HepG2 (cell line): ENCODE results near the gene ANKRD13D. TPM values are rescaled to one million over a fixed set of nuclear protein-coding genes. Genes with fewer than 3 reads are reported as not detected.

Experiments
- ATAC-seq: fragments of 200-7000 bp; cut with Tn5 transposase; 3 replicates; pipeline ENCODE4 v1.9.1; 2020; ENCODE audit warnings: mild to moderate bottlenecking, moderate library complexity
- BruUV-seq: library from RNA; stranded (reverse); fragments of 400-500 nt; replicated peaks from 2 replicates; lab custom pipeline; 2021; lab: Mats Ljungman, UMichigan
- CTCF ChIA-PET: fragments of 300-600 bp; formaldehyde crosslinking; extraction: SDS; loops from one replicate; lab custom pipeline; 2021; ENCODE audit warnings: low total read pairs, inconsistent platforms, low intra/inter-chr PET ratio; lab: Yijun Ruan, JAX
- POLR2A ChIA-PET: fragments of 350-600 bp; sonication (Branson Sonifier 250); formaldehyde crosslinking; loops from one replicate; lab custom pipeline; 2020; ENCODE audit warnings: antibody characterized with exemption, inconsistent platforms; lab: Yijun Ruan, JAX
- DNase-seq: peaks from one replicate; pipeline ENCODE4 v3.0.0-alpha.2; 2015; ENCODE audit warnings: low spot score
- FAIRE-seq: peaks from 3 replicates; lab custom pipeline; 2011; peaks lifted over from hg19 to GRCh38; lab: Jason Lieb, UNC
- H2AFZ ChIP-seq: one replicate; pipeline ENCODE4 v1.6.1; 2011; ENCODE audit warnings: low read length, inconsistent platforms
- H3K27ac ChIP-seq: fragments of 300-600 bp; 3 replicates; pipeline ENCODE4 v1.8.0; 2011; ENCODE audit warnings: mixed run types, mild to moderate bottlenecking, mixed read lengths, low read length, inconsistent platforms; ENCODE audit not compliant: insufficient read depth; ENCODE audit errors: extremely low read length
- H3K27me3 ChIP-seq, 2 experiments: fragments of 200-600 bp in 1 of 2; 2 replicates in 1 of 2; 3 replicates in 1 of 2; pipeline versions ENCODE4 v1.6.0 to v1.8.0; 2011; ENCODE audit warnings: low read length in 2 of 2, mild to moderate bottlenecking in 2 of 2, moderate library complexity in 2 of 2, inconsistent platforms in 1 of 2; ENCODE audit not compliant: insufficient read depth in 2 of 2, control insufficient read depth in 1 of 2
- H3K36me3 ChIP-seq, 2 experiments: fragments of 200-600 bp in 1 of 2; replicated peaks in 1 of 2; 2 replicates in 1 of 2; 3 replicates in 1 of 2; pipeline versions ENCODE4 v1.5.1 to v1.8.0; 2011; ENCODE audit warnings: low read length in 2 of 2, inconsistent platforms in 1 of 2; ENCODE audit not compliant: insufficient read depth in 2 of 2, control insufficient read depth in 1 of 2
- H3K4me1 ChIP-seq: 2 replicates; pipeline ENCODE4 v1.5.1; 2012; ENCODE audit warnings: low read length, inconsistent platforms; ENCODE audit not compliant: insufficient read depth
- H3K4me2 ChIP-seq: 2 replicates; pipeline ENCODE4 v1.6.0; 2011; ENCODE audit warnings: low read depth, low read length, inconsistent platforms
- H3K4me3 ChIP-seq, 3 experiments: fragments of 200-600 bp in 1 of 3; sonication (generic), shearing (Covaris generic) in 1 of 3; replicated peaks in 1 of 3; 2 replicates each; pipeline ENCODE4 v1.5.1; 2011 to 2016; ENCODE audit warnings: low read length in 3 of 3, inconsistent platforms in 2 of 3, low read depth in 2 of 3, mild to moderate bottlenecking in 2 of 3, control low read depth in 1 of 3, mixed read lengths in 1 of 3; ENCODE audit not compliant: insufficient read depth in 1 of 3
- H3K79me2 ChIP-seq: one replicate; pipeline ENCODE4 v1.6.1; 2011; ENCODE audit warnings: low read length, inconsistent platforms; ENCODE audit not compliant: insufficient read depth
- H3K9ac ChIP-seq: 2 replicates; pipeline ENCODE4 v1.6.0; 2011; ENCODE audit warnings: mild to moderate bottlenecking, low read depth, low read length, inconsistent platforms; ENCODE audit not compliant: insufficient read depth
- H3K9me3 ChIP-seq: 2 replicates; pipeline ENCODE4 v1.5.1; 2012; ENCODE audit warnings: mild to moderate bottlenecking, low read length
- H4K20me1 ChIP-seq: 2 replicates; pipeline ENCODE4 v1.6.0; 2011; ENCODE audit warnings: inconsistent platforms, mild to moderate bottlenecking, low read length, moderate library complexity; ENCODE audit not compliant: insufficient read depth
- HNF4A ChIP-seq: sonication (generic); formaldehyde crosslinking; IDR thresholded peaks from 2 replicates; pipeline ENCODE4 v1.4.0; 2020; ENCODE audit warnings: missing genetic modification reagents
- HNRNPK ChIP-seq: fragments of 200-400 bp; formaldehyde crosslinking; IDR thresholded peaks from 2 replicates; pipeline ENCODE4 v1.6.1; 2018; ENCODE audit warnings: low read length, low read depth, moderate library complexity, mild to moderate bottlenecking; ENCODE audit not compliant: poor library complexity, severe bottlenecking
- KMT2A ChIP-seq: sonication (generic); formaldehyde crosslinking; IDR thresholded peaks from 2 replicates; pipeline ENCODE4 v1.4.0; 2020; ENCODE audit warnings: missing genetic modification reagents
- MLLT10 ChIP-seq: sonication (generic); formaldehyde crosslinking; IDR thresholded peaks from 2 replicates; pipeline ENCODE4 v1.4.0; 2020; ENCODE audit warnings: missing genetic modification reagents
- NR1H2 ChIP-seq: sonication (generic); formaldehyde crosslinking; IDR thresholded peaks from 2 replicates; pipeline ENCODE4 v1.8.1; 2022; ENCODE audit warnings: low read depth, missing genetic modification reagents, borderline replicate concordance
- RBM22 ChIP-seq: fragments of 200-400 bp; formaldehyde crosslinking; optimal IDR thresholded peaks from 2 replicates; pipeline ENCODE3; 2017; ENCODE audit warnings: mild to moderate bottlenecking, low read length, moderate library complexity
- SETDB1 ChIP-seq: sonication (generic); formaldehyde crosslinking; IDR thresholded peaks from 2 replicates; pipeline ENCODE4 v1.5.1; 2020; ENCODE audit warnings: missing genetic modification reagents, mild to moderate bottlenecking, borderline replicate concordance
- SP4 ChIP-seq: sonication (generic); formaldehyde crosslinking; IDR thresholded peaks from 2 replicates; pipeline ENCODE4 v1.8.1; 2023; ENCODE audit warnings: mild to moderate bottlenecking, missing genetic modification reagents
- SRY ChIP-seq: sonication (generic); formaldehyde crosslinking; IDR thresholded peaks from 2 replicates; pipeline ENCODE4 v1.8.0; 2022; ENCODE audit warnings: mild to moderate bottlenecking, missing genetic modification reagents
- ZKSCAN5 ChIP-seq: sonication (generic); formaldehyde crosslinking; IDR thresholded peaks from 2 replicates; pipeline ENCODE4 v1.5.1; 2020; ENCODE audit warnings: mild to moderate bottlenecking, missing genetic modification reagents
- ZNF24 ChIP-seq: fragments of 450-650 bp; IDR thresholded peaks from 2 replicates; pipeline ENCODE4 v1.6.1; 2017; ENCODE audit warnings: antibody characterized with exemption, mild to moderate bottlenecking
- ZNF607 ChIP-seq: sonication (generic); formaldehyde crosslinking; IDR thresholded peaks from 2 replicates; pipeline ENCODE4 v1.5.1; 2020; ENCODE audit warnings: missing genetic modification reagents, mild to moderate bottlenecking, borderline replicate concordance
- ZNF687 ChIP-seq: sonication (generic); formaldehyde crosslinking; IDR thresholded peaks from 2 replicates; pipeline ENCODE4 v1.5.1; 2020; ENCODE audit warnings: mild to moderate bottlenecking, missing genetic modification reagents, moderate library complexity
- ZNF776 ChIP-seq: sonication (generic); formaldehyde crosslinking; IDR thresholded peaks from 2 replicates; pipeline ENCODE4 v1.4.0; 2020; ENCODE audit warnings: mild to moderate bottlenecking, missing genetic modification reagents
- ZSCAN5A ChIP-seq: sonication (generic); formaldehyde crosslinking; IDR thresholded peaks from 2 replicates; pipeline ENCODE4 v1.8.0; 2022; ENCODE audit warnings: mild to moderate bottlenecking, missing genetic modification reagents, borderline replicate concordance
- WGBS: methylation state at CpG from one replicate; pipeline ENCODE4 v1.1.6; 2017; ENCODE audit warnings: low lambda C conversion rate; 5-methylcytosine and 5-hydroxymethylcytosine counted together
- in situ Hi-C: cut with HindIII; loops from 2 replicates; pipeline ENCODE4 v1.10.0; 2017; ENCODE audit warnings: low pct_unique_long_range_greater_than_20kb; ENCODE audit not compliant: extremely low pct_ligation_motif_present
- intact Hi-C: fragments of 100-400 bp; cut with micrococcal nuclease; formaldehyde crosslinking; loops from one replicate; pipeline ENCODE4 v1.10.0; 2022; ENCODE audit not compliant: unreplicated experiment
- polyA plus RNA-seq, 8 experiments: library from polyadenylated mRNA; depleted of rRNA in 3 of 8; stranded (reverse) in 7 of 8; unstranded in 1 of 8; fragments of >200 nt; fragmentation: Illumina TruSeq in 4 of 8; extraction: Trizol in 4 of 8; gene quantifications; 2 replicates each; pipeline versions ENCODE4 v1.2.1 to v1.2.3, GENCODE V29; 2011 to 2016; ENCODE audit warnings: low read depth in 4 of 8, missing spikeins in 1 of 8, mixed read lengths in 1 of 8; ENCODE audit not compliant: insufficient read depth in 1 of 8
- total RNA-seq, 5 experiments: library from RNA; depleted of rRNA; stranded (reverse); fragments of >200 nt; fragmentation: Illumina TruSeq; extraction: Trizol; gene quantifications; 2 replicates each; pipeline ENCODE4 v1.2.3, GENCODE V29; 2016; ENCODE audit warnings: low read depth in 1 of 5
- TF ChIP-seq, protein P1 (sequence below): sonication (generic); formaldehyde crosslinking; IDR thresholded peaks from 2 replicates; pipeline ENCODE4 v1.8.0; 2022; ENCODE audit warnings: mild to moderate bottlenecking, missing genetic modification reagents; ENCODE audit not compliant: insufficient replicate concordance

The ANKRD13D gene
- total and polyA plus RNA-seq, 2 of the 13 experiments (the other 11 are each of a cell fraction or from before 2014, with no cell fraction given) = 18.6 to 27.3 TPM

DNA sequence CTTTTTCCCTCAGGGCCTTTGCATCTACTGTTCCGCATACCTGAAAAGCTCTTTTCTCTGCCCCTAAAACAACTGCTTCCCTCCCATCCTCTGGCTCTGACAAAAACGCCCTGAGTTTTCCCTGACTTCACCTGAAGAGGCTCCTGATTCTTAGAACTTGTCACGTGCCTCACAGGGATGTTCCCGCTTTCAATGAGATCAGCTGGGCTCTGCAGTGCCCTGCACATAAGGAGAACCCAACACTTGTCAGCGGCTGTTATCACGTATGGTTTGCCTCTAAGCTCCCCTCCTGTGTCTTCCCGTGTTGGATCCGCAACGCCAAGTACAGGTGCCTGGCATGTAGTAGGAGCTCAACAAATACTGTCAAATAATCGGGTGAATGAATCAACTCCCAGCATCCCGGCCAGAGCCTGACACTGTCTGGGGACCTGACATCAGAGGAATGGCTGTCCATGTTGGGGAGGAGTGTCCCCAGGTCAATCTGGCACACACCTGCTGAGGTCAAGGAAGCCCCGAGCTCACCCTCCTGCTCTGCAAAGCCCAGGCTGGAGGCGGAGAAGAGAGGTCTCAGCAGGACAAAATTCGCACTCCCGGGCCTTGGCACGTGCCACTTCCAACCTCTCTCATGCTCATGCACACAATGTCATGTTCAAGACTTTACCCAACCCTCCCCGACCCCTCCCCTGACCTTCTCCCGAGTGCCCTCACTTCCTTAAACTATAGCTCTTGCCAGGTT is 27.0 kb upstream of the ANKRD13D start:
- peaks cover 2% of the 10 kb centered on the region for H3K79me2 ChIP-seq
- ChIA-PET POLR2A (interaction anchor here (0.6 to 3.0 kb wide), 10 partner anchors 16 to 157 kb away, joined by 3 to 24 read pairs (median 4); partner anchors contain the start of genes ANKRD13D, POLD4 and SSH3), CTCF (interaction anchor here (3.1 kb wide), 1 partner anchor 55 kb away, joined by 31 read pairs; no protein-coding TSS in a partner anchor)
- in situ Hi-C loops (loop anchor here (5.0 kb wide), 2 partner anchors 55 to 120 kb away; no protein-coding TSS in a partner anchor), intact Hi-C loops (loop anchor here (1.0 to 5.0 kb wide), 2 partner anchors 40 to 55 kb away; partner anchors contain the start of gene SSH3)
- WGBS = 31% methylated on average over 13 of the region's 18 CpGs
- DNase-seq (no peak), FAIRE-seq (no peak), ATAC-seq (peak; percentile 14)
- no peaks in the 10 kb centered on the region for H3K27me3 ChIP-seq
- no TSS peak for BruUV-seq
- peaks cover 75% of the 10 kb centered on the region for H3K4me1 ChIP-seq
- no peak overlapping the region for H2AFZ ChIP-seq
- no peak overlapping the region for H3K9ac ChIP-seq
- peak overlapping the region in 1 of 3 experiments; percentile 49; a peak in 3 of 6 replicates for H3K4me3 ChIP-seq
- H3K4me2 ChIP-seq = peak overlapping the region; percentile 97
- H3K9me3 ChIP-seq = no peaks in the 10 kb centered on the region
- no peaks in the 10 kb centered on the region for H4K20me1 ChIP-seq
- no peak overlapping the region for H3K27ac ChIP-seq
- no peaks in the 10 kb centered on the region for H3K36me3 ChIP-seq
- TF ChIP-seq ZNF776 (CRISPR knock-in tag) (no peak), SRY (CRISPR knock-in tag) (no peak), HNRNPK (no peak), MLLT10 (CRISPR knock-in tag) (no peak), ZNF24 (no peak), ZNF687 (CRISPR knock-in tag) (peak; percentile 32; the same call in 1 of the 2 replicates), RBM22 (no peak), ZNF607 (0 out of 2 replicates have a peak, but pooled peaks have one; percentile 39), SP4 (CRISPR knock-in tag) (no peak), SETDB1 (CRISPR knock-in tag) (0 out of 2 replicates have a peak, but pooled peaks have one; percentile 42), KMT2A (CRISPR knock-in tag) (0 out of 2 replicates have a peak, but pooled peaks have one; percentile 2), HNF4A (CRISPR knock-in tag) (no peak), ZSCAN5A (no peak), ZKSCAN5 (CRISPR knock-in tag) (no peak), NR1H2 (CRISPR knock-in tag) (no peak)
- TF ChIP-seq, protein P1, sequence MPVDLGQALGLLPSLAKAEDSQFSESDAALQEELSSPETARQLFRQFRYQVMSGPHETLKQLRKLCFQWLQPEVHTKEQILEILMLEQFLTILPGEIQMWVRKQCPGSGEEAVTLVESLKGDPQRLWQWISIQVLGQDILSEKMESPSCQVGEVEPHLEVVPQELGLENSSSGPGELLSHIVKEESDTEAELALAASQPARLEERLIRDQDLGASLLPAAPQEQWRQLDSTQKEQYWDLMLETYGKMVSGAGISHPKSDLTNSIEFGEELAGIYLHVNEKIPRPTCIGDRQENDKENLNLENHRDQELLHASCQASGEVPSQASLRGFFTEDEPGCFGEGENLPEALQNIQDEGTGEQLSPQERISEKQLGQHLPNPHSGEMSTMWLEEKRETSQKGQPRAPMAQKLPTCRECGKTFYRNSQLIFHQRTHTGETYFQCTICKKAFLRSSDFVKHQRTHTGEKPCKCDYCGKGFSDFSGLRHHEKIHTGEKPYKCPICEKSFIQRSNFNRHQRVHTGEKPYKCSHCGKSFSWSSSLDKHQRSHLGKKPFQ (CRISPR knock-in tag) = no peak
